Prostate gland (tissue), 2 donors: Measurements from ENCODE around the gene DYSF. TPM values are rescaled to one million over a fixed set of nuclear protein-coding genes. Genes with fewer than 3 reads are reported as not detected.

ENCODE experiments used
- DNase-seq: peaks from one replicate; pipeline ENCODE4 v3.0.0-alpha.2; 2019; ENCODE audit warnings: low spot score
- H3K27ac ChIP-seq, 2 donors: fragments of 200-600 bp; sonication (generic); 2 replicates each; pipeline ENCODE4 v1.5.1; 2017 to 2019
- H3K27me3 ChIP-seq: fragments of 200-600 bp; sonication (generic); replicated peaks from 2 replicates; pipeline ENCODE4 v1.5.1; 2019; ENCODE audit not compliant: insufficient read depth
- H3K36me3 ChIP-seq, 2 donors: fragments of 200-600 bp; sonication (generic); 1 replicate in 1 of 2; 2 replicates in 1 of 2; pipeline versions ENCODE4 v1.5.1 to v1.8.1; 2017 to 2019
- H3K4me1 ChIP-seq: fragments of 200-600 bp; sonication (generic); replicated peaks from 2 replicates; pipeline ENCODE4 v1.5.1; 2019
- H3K4me3 ChIP-seq, 2 donors: fragments of 200-600 bp; sonication (generic); 2 replicates each; pipeline ENCODE4 v1.5.1; 2017 to 2019
- H3K9me3 ChIP-seq: fragments of 200-600 bp; sonication (generic); 2 replicates; pipeline ENCODE4 v1.5.1; 2017
- CTCF ChIP-seq, 4 experiments: fragments of 200-600 bp in 2 of 4; fragments of 450-650 bp in 2 of 4; sonication (generic) in 2 of 4; IDR thresholded peaks; 1 replicate in 3 of 4; 2 replicates in 1 of 4; pipeline ENCODE4 v1.5.1; 2016 to 2019; ENCODE audit warnings: antibody characterized with exemption in 4 of 4, mild to moderate bottlenecking in 2 of 4, moderate library complexity in 2 of 4
- POLR2A ChIP-seq: fragments of 450-650 bp; IDR thresholded peaks from one replicate; pipeline ENCODE4 v1.6.1; 2016; ENCODE audit warnings: antibody characterized with exemption, mild to moderate bottlenecking
- POLR2AphosphoS5 ChIP-seq: sonication (generic); formaldehyde crosslinking; IDR thresholded peaks from one replicate; pipeline ENCODE4 v1.6.1; 2017; ENCODE audit warnings: antibody characterized with exemption
- WGBS: methylation state at CpG from one replicate; pipeline ENCODE4 v1.1.5; 2018; 5-methylcytosine and 5-hydroxymethylcytosine counted together
- intact Hi-C: fragments of 100-400 bp; cut with DNase I; formaldehyde crosslinking; loops from one replicate; pipeline ENCODE4 v1.14.2; 2022
- total RNA-seq, 2 donors: library from RNA; depleted of rRNA; stranded (reverse); fragments of >200 nt; gene quantifications; one replicate each; pipeline ENCODE4 v1.1.0, GENCODE V29; 2016

Gene DYSF
- total RNA-seq, 2 donors from 2014 or later: 5.9 to 9.4 TPM

GRCh38 chr2:71697106-71698004, 244.0 kb downstream of the DYSF start:
- Histone ChIP-seq H3K36me3 (no peaks in the 10 kb centered on the region), H3K27ac (no peak overlapping the region), H3K9me3 (no peaks in the 10 kb centered on the region), H3K4me3 (no peak overlapping the region), H3K4me1 (peaks cover 11% of the 10 kb centered on the region), H3K27me3 (no peaks in the 10 kb centered on the region)
- TF ChIP-seq POLR2AphosphoS5 (no peak), CTCF (IDR thresholded peaks at IDR 0.05) (no peak), POLR2A (no peak)
- 82% methylated on average over 14 of the region's 14 CpGs for WGBS
- intact Hi-C loops: no loop called here
- no peak for DNase-seq

GRCh38 chr2:71699428-71699827, 246.1 kb downstream of the DYSF start:
- H3K4me3 ChIP-seq: no peak overlapping the region
- H3K27me3 ChIP-seq: no peaks in the 10 kb centered on the region
- no peaks in the 10 kb centered on the region for H3K36me3 ChIP-seq
- peak overlapping the region; percentile 65 to 66 for H3K27ac ChIP-seq
- intact Hi-C loops: no loop called here
- peaks cover 11% of the 10 kb centered on the region for H3K4me1 ChIP-seq
- WGBS: 75% methylated on average over 6 of the region's 6 CpGs
- no peaks in the 10 kb centered on the region for H3K9me3 ChIP-seq
- TF ChIP-seq POLR2AphosphoS5 (no peak), POLR2A (no peak), CTCF (IDR thresholded peaks at IDR 0.05) (no peak)
- no peak for DNase-seq

GRCh38 chr2:71700041-71700657, 246.8 kb downstream of the DYSF start:
- intact Hi-C loops: no loop called here
- Histone ChIP-seq H3K4me3 (no peak overlapping the region), H3K4me1 (peaks cover 11% of the 10 kb centered on the region)

GRCh38 chr2:71700658-71701397, 247.5 kb downstream of the DYSF start:
- Histone ChIP-seq H3K27me3 (no peaks in the 10 kb centered on the region), H3K4me1 (peaks cover 11% of the 10 kb centered on the region), H3K27ac (peak overlapping the region; percentile 65 to 66), H3K36me3 (no peaks in the 10 kb centered on the region), H3K9me3 (no peaks in the 10 kb centered on the region), H3K4me3 (no peak overlapping the region)
- DNase-seq: peak; percentile 60
- intact Hi-C loops: no loop called here
- WGBS: 36% methylated on average over 21 of the region's 21 CpGs
- TF ChIP-seq CTCF (IDR thresholded peaks at IDR 0.05): no peak
- TF ChIP-seq POLR2AphosphoS5: peak; percentile 32

More at GRCh38 chr2:71700041-71700657, 246.8 kb downstream of the DYSF start:
- H3K9me3 ChIP-seq: no peaks in the 10 kb centered on the region
- DNase-seq: peak; percentile 88
- TF ChIP-seq CTCF (IDR thresholded peaks at IDR 0.05) (no peak), POLR2A (no peak), POLR2AphosphoS5 (peak; percentile 90)
- no peaks in the 10 kb centered on the region for H3K36me3 ChIP-seq
- WGBS: 51% methylated on average over 11 of the region's 11 CpGs
- peak overlapping the region; percentile 65 to 66 for H3K27ac ChIP-seq
- H3K27me3 ChIP-seq: no peaks in the 10 kb centered on the region
